A204.1 (cell line): ENCODE measurements around the gene CDKN2AIP.
A peak's percentile ranks its signal among the peaks of the same experiment; 100 is the strongest.
"Not testable (repeated sequence)": the region's sequence is repeated elsewhere in the genome, so short reads cannot be mapped to it uniquely, and the experiment has no call there.

Experiments
- FAIRE-seq: peaks from 2 replicates; lab custom pipeline; 2012; peaks lifted over from hg19 to GRCh38; lab: Jason Lieb, UNC

Gene CDKN2AIP

GRCh38 chr4:183449193-183449882, 4.9 kb downstream of the CDKN2AIP start:
- FAIRE-seq: no peak

DNA sequence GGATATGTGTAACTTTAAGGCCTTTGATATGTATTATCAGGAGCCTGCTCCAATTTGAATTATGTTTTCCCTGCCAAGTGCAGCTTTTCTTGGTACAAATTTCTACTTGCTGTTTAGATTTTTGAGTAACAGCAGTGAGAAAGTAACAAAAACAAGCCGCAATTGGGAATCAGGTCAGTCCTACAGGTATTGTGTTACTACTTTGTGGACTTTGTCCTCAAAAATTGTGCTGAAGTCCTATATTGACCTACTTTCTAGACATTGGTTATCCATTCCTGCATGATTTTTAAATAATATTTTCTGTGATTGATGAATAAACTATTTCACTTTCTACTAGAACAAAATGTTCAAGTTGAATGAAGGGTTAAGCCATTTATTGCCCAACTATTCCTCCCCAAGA, 5.7 kb downstream of the CDKN2AIP start:
- FAIRE-seq: no peak

GRCh38 chr4:183455431-183456195, 11.2 kb downstream of the CDKN2AIP start:
- FAIRE-seq: no peak

DNA sequence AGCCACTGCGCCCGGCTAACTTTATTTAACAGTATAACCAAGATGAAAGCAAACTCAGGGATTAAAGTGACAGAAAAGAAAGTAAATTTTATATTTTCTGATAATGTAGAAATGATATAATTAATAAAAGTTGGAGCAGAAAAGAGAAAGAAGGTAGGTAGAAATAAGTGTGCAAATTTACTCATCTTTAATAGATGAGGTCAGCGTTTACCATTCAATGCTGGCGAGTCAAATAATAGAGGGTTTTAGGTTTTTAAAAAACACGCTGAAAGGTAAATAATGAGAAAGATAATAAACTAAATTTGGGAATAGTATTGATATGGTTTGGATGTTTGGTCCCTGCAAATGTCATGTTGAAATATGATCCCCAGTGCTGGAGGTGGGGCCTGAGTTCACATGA, 13.6 kb downstream of the CDKN2AIP start:
- FAIRE-seq: no peak

GRCh38 chr4:183463903-183464619, 19.6 kb downstream of the CDKN2AIP start:
- not testable (repeated sequence) for FAIRE-seq

GRCh38 chr4:183465879-183466278, 21.4 kb downstream of the CDKN2AIP start:
- FAIRE-seq: not testable (repeated sequence)

- FAIRE-seq: no peak
Observed at GRCh38 chr4:183467246-183467645, 22.8 kb downstream of the CDKN2AIP start.

DNA sequence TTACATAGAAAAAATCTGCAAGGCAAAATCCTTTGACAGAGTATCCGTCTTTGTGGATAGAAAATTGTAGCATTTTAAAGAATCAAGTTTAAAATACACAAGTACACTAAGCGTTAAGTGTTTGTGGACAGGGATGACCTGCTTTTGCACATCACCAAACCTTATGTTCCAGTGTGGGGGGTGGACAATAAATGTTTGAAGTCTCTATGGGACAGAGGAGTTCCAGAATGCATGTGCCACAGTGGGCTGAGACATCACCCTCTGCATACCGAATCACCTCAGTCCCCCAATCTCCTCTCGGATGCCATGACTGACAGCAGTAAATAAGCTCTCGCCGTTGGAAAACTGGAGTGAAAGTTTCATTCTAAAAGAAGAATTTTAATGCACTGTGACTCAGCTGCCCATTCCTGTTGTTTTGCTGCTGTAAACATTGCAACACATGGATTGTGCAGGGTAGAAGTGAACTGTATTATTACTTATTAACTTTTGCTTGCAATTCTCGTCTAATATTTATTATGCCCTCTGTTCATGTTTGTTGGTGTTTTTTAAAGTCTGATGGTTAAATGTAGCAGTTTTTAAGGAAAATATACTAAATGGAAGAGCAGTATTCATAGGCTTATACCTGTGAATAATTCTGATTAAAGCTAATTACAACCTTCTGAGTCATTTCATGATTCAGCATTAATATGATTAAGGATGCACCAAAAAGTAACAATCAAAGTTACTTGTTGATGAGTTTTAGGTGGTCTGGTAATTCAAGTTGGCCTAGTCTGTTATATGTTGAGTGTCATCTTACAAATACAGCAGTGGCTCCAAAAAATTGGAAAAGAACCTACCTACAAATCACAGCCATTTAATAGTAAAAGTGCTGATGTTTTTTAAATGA, 24.0 kb downstream of the CDKN2AIP start:
- no peak for FAIRE-seq

DNA sequence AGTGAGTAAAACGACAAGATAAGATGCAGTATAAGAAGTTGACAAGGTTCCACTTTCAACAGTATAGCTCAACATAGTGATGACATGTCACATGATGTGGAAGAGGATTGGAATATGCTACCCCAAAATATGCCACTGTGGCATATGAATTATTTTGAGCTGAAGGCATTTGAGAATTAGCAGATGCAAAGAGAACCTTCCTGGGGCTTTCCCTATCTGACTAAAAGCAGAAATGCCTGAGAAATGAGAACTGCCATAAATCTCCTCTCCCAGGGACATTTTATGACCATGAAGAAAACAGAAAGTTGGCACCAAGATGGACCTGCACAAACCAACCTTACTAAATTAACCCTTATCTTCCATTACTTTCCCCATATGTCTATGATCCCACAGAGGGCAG, 24.8 kb downstream of the CDKN2AIP start:
- no peak for FAIRE-seq

GRCh38 chr4:183469936-183470335, 25.5 kb downstream of the CDKN2AIP start:
- no peak for FAIRE-seq

DNA sequence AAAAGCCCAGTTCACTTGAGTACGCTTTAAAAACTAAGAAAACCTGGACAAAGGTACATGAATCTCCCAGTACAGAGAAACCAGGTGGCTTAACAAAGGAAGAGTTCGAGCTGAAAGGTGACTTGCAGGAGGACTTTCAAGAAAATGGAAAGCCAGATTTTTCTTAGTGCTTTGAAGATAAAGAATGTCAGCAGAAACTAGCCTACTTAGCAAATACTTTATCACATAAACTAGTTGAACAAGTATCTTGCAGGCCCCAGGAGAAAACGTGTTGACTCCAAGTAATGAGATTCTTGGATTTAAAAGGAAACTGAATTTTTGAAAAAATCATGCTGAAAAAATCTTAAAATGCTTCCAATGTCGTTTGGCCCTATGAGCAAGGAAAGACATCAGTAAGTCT, 26.4 kb downstream of the CDKN2AIP start:
- FAIRE-seq: no peak

- peak; percentile 93 for FAIRE-seq
Observed at GRCh38 chr4:183471946-183472708, 27.7 kb downstream of the CDKN2AIP start.

GRCh38 chr4:183478123-183478522, 33.7 kb downstream of the CDKN2AIP start:
- FAIRE-seq: no peak

- FAIRE-seq: no peak
Observed at GRCh38 chr4:183478926-183479325, 34.5 kb downstream of the CDKN2AIP start.

DNA sequence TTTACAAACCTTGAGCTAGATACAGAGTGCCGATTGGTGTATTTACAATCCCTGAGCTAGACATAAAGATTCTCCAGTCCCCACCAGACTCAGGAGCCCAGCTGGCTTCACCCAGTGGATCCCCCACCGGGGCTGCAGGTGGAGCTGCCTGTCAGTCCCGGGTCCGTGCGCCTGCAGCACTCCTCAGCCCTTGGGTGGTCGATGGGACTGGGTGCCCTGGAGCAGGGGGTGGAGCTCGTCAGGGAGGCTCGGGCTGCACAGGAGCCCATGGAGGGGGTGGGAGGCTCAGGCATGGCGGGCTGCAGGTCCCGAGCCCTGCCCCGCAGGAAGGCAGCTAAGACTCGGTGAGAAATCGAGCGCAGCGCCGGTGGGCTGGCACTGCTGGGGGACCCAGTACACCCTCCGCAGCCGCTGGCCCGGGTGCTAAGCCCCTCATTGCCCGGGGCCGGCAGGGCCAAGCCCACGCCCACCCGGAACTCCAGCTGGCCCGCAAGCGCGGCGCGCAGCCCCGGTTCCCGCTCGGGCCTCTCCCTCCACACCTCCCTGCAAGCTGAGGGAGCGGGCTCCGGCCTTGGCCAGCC, 38.2 kb downstream of the CDKN2AIP start:
- not testable (repeated sequence) for FAIRE-seq

DNA sequence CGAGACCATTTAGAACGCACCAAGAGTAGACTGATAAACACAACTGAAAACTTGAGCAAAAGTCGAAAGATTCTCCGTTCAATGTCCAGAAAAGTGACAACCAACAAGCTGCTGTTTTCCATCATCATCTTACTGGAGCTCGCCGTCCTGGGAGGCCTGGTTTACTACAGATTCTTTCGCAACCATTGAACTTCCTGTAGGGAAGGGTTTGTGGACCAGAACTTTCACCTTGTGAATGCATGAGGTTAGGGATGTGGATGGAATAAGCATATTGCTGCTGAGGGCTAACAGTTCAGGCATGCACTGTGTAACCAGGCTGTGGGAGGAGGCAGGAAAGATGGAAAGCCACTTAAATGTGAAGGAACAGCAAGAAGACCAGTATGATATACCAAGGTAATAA, 39.6 kb downstream of the CDKN2AIP start:
- FAIRE-seq: no peak

GRCh38 chr4:183485411-183486160, 41.1 kb downstream of the CDKN2AIP start:
- FAIRE-seq: no peak

- FAIRE-seq: no peak
Observed at GRCh38 chr4:183492791-183493222, 48.4 kb downstream of the CDKN2AIP start.

DNA sequence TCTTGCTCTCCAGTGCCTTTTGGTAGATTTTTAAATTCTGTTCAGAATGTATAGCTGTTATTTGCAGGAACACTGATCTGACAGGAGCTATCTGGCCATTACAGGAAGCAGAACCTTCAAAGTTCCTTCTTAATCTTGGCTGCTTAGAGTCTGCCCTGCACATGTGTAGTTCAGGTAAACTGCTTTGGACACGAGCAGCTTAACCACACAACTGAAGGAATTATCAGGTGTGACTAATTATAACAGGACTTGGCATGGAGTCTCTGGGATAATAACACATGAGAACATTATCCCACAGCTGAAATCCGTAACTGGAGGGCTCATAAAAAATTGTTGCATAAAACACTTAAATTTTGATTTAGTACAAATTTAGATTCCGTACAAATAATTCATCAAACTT, 48.8 kb downstream of the CDKN2AIP start:
- FAIRE-seq: no peak

- no peak for FAIRE-seq
Observed at GRCh38 chr4:183495184-183495583, 50.7 kb downstream of the CDKN2AIP start.
